Activated T-helper 1 cell treated with anti-CD3 and anti-CD28 coated beads, Interleukin-12 subunit alpha, Interleukin-12 subunit beta, Interleukin-2, Interleukin-4 antibody, amounts not matched to agents 30 ng/mL and 10 ng/mL and 1 ng/mL, durations not matched to agents 14 hours and 24 hours and 36 hours (primary cell): ENCODE data around the gene NEK7. TPM values are rescaled to one million over a fixed set of nuclear protein-coding genes. Genes with fewer than 3 reads are reported as not detected.
"Not testable (repeated sequence)": the region's sequence is repeated elsewhere in the genome, so short reads cannot be mapped to it uniquely, and the experiment has no call there.

Experiments used
- DNase-seq: peaks from one replicate; pipeline ENCODE4 v3.0.0; 2021; ENCODE audit warnings: low spot score
- H3K27ac Mint-ChIP-seq: one replicate; pipeline ENCODE4 v1.8.0; 2021; ENCODE audit warnings: mild to moderate bottlenecking, mixed read lengths
- H3K27me3 Mint-ChIP-seq: one replicate; pipeline ENCODE4 v1.8.0; 2022; ENCODE audit warnings: mild to moderate bottlenecking, moderate library complexity, mixed read lengths; ENCODE audit not compliant: insufficient read depth
- H3K36me3 Mint-ChIP-seq: one replicate; pipeline ENCODE4 v1.8.0; 2021; ENCODE audit warnings: low read depth, mixed read lengths
- H3K4me1 Mint-ChIP-seq: one replicate; pipeline ENCODE4 v1.8.0; 2021; ENCODE audit warnings: low read depth, mixed read lengths
- H3K4me3 Mint-ChIP-seq: one replicate; pipeline ENCODE4 v1.8.0; 2021; ENCODE audit warnings: mild to moderate bottlenecking, moderate library complexity, mixed read lengths
- H3K9me3 Mint-ChIP-seq: one replicate; pipeline ENCODE4 v1.8.0; 2021; ENCODE audit warnings: mixed read lengths
- intact Hi-C: fragments of 100-400 bp; cut with micrococcal nuclease; formaldehyde crosslinking; loops from one replicate; pipeline ENCODE4 v1.15.1; 2024
- total RNA-seq: library from RNA; stranded (reverse); gene quantifications from 2 replicates; pipeline ENCODE4 v1.2.3, GENCODE V29; 2022

The NEK7 gene
- total RNA-seq, 1 donor from 2014 or later: 71.8 TPM

DNA sequence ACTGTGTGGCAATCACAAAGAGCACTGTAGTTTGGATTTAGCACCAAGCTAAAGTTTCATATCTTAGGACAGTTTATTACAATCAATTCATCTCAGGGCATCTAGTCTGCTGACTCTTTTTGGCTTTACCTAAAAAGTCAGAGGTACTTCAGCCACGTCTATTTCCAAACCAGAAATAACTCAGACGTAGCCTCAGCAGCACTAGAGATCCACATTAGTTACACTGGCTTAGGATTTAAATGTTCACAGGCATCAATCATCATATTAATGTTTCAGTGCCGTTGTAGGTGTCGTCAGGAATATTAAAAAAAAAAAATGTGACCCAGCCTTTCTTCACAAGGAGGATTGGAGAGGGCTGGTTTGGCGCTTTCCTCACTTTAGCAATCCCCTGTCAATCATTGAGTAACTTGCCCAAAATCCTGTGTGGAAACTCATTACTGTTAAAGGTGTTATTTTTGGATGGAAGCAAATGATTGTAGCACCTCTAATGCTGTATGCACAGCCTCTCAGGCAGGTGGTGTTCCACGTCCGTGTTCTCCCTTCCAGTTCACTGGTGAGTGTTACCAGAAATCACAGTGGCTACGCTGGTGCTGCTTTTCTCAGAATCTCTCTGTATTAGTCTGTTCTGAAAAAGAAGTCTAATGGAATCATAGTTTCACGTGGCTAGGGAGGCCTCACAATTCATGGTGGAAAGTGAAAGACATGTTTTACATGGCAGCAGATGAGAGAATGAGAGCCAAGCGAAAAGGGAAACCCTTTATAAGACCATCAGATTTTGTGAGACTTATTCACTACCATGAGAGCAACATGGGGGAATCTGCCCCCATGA, 45.4 kb downstream of the NEK7 start:
- intact Hi-C loops: loop anchor here (1.0 to 2.0 kb wide), 5 partner anchors 14 to 165 kb away; no protein-coding TSS in a partner anchor
- H3K4me1 Mint-ChIP-seq: peaks cover 68% of the 10 kb centered on the region
- DNase-seq: no peak
- peaks cover 5% of the 10 kb centered on the region for H3K36me3 Mint-ChIP-seq
- peak overlapping the region; percentile 78 for H3K27ac Mint-ChIP-seq
- H3K27me3 Mint-ChIP-seq: no peaks in the 10 kb centered on the region
- H3K9me3 Mint-ChIP-seq: no peaks in the 10 kb centered on the region
- peak overlapping the region; percentile 76 for H3K4me3 Mint-ChIP-seq

GRCh38 chr1:198203434-198203833, 46.6 kb downstream of the NEK7 start:
- no peak for DNase-seq
- peaks cover 5% of the 10 kb centered on the region for H3K36me3 Mint-ChIP-seq
- no peaks in the 10 kb centered on the region for H3K27me3 Mint-ChIP-seq
- no peak overlapping the region for H3K27ac Mint-ChIP-seq
- H3K4me3 Mint-ChIP-seq: no peak overlapping the region
- H3K4me1 Mint-ChIP-seq: peaks cover 69% of the 10 kb centered on the region
- intact Hi-C loops: loop anchor here (2.0 kb wide), 2 partner anchors 37 to 163 kb away; no protein-coding TSS in a partner anchor
- no peaks in the 10 kb centered on the region for H3K9me3 Mint-ChIP-seq

- Mint-ChIP-seq H3K27me3 (no peaks in the 10 kb centered on the region), H3K4me3 (no peak overlapping the region), H3K36me3 (peaks cover 5% of the 10 kb centered on the region), H3K4me1 (peaks cover 53% of the 10 kb centered on the region), H3K27ac (no peak overlapping the region), H3K9me3 (no peaks in the 10 kb centered on the region)
- no peak for DNase-seq
- intact Hi-C loops: no loop called here
These were observed 48.4 kb downstream of the NEK7 start for GRCh38 chr1:198205016-198205684.

GRCh38 chr1:198206292-198206691, 49.5 kb downstream of the NEK7 start:
- Mint-ChIP-seq H3K36me3 (peaks cover 5% of the 10 kb centered on the region), H3K9me3 (no peaks in the 10 kb centered on the region), H3K4me1 (peaks cover 43% of the 10 kb centered on the region), H3K27me3 (no peaks in the 10 kb centered on the region), H3K27ac (no peak overlapping the region), H3K4me3 (no peak overlapping the region)
- intact Hi-C loops: no loop called here
- DNase-seq: no peak

DNA sequence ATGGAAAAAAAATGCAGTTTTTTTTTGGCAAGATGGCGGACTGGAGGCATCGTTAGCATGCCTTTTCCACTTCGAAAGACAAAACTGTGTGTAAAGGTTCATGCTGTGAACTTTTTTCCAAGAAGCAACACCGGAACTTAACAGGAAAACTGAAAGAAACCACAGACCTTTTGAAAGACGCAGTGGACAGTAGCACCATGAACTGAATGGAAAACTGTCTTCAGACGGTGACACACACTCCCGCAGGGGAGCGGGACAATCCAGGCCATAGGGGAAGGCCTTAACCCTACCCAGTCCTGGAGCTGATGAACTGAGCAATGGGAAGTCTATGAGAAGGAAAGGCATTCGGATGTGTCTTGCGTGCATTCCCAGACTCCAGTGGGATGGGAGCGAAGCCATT, 54.9 kb downstream of the NEK7 start:
- Mint-ChIP-seq H3K4me1 (peaks cover 21% of the 10 kb centered on the region), H3K9me3 (peaks cover 32% of the 10 kb centered on the region), H3K36me3 (peaks cover 27% of the 10 kb centered on the region), H3K27ac (no peak overlapping the region), H3K27me3 (no peaks in the 10 kb centered on the region), H3K4me3 (no peak overlapping the region)
- intact Hi-C loops: no loop called here
- no peak for DNase-seq

GRCh38 chr1:198212126-198212525, 55.3 kb downstream of the NEK7 start:
- no peak overlapping the region for H3K4me3 Mint-ChIP-seq
- H3K4me1 Mint-ChIP-seq: peaks cover 22% of the 10 kb centered on the region
- H3K9me3 Mint-ChIP-seq: peaks cover 34% of the 10 kb centered on the region
- intact Hi-C loops: no loop called here
- no peak overlapping the region for H3K27ac Mint-ChIP-seq
- H3K27me3 Mint-ChIP-seq: no peaks in the 10 kb centered on the region
- no peak for DNase-seq
- H3K36me3 Mint-ChIP-seq: peaks cover 28% of the 10 kb centered on the region

DNA sequence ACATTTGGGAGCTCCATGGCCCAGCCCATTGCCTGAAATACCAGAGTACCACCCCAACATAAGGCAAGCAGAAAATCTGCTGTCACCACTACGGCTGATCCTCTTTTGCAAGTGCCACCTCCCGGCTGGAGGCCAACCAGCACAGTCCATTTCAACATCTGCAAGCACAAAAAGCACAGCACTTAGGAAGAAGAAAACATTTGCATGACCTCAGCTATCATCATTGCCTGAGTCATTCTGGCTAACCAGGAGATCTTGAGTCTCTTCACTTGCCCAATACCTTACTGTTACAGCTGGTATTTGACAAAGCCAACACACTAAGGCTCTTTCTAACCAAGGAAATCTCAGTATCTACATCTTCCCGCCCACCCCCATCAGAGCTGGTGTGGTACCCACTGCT, 55.9 kb downstream of the NEK7 start:
- peaks cover 18% of the 10 kb centered on the region for H3K4me1 Mint-ChIP-seq
- DNase-seq: no peak
- intact Hi-C loops: no loop called here
- H3K4me3 Mint-ChIP-seq: no peak overlapping the region
- no peaks in the 10 kb centered on the region for H3K27me3 Mint-ChIP-seq
- peaks cover 39% of the 10 kb centered on the region for H3K9me3 Mint-ChIP-seq
- H3K36me3 Mint-ChIP-seq: peaks cover 28% of the 10 kb centered on the region
- no peak overlapping the region for H3K27ac Mint-ChIP-seq

DNA sequence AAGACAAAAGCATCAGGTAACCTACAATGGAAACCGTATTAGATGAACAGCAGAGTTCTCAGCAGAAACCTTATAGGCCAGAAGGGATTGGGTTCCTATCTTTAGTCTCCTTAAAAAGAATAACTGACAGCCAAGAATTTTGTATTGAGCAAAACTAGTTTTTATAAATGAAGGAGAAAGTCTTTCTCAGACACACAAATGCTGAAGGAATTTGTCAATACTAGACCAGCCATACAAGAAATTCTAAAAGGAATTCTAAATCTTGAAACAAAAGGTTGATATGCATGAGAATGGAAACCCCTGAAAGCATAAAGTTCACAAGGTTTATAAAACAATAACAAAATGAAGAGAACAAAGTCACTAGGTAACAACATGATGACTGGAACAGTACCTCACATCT, 58.1 kb downstream of the NEK7 start:
- no peak overlapping the region for H3K27ac Mint-ChIP-seq
- peaks cover 28% of the 10 kb centered on the region for H3K36me3 Mint-ChIP-seq
- peaks cover 13% of the 10 kb centered on the region for H3K4me1 Mint-ChIP-seq
- H3K4me3 Mint-ChIP-seq: no peak overlapping the region
- peaks cover 45% of the 10 kb centered on the region for H3K9me3 Mint-ChIP-seq
- intact Hi-C loops: no loop called here
- no peaks in the 10 kb centered on the region for H3K27me3 Mint-ChIP-seq
- no peak for DNase-seq

- no peaks in the 10 kb centered on the region for H3K27me3 Mint-ChIP-seq
- peaks cover 15% of the 10 kb centered on the region for H3K4me1 Mint-ChIP-seq
- no peak for DNase-seq
- intact Hi-C loops: no loop called here
- H3K36me3 Mint-ChIP-seq: peaks cover 18% of the 10 kb centered on the region
- H3K9me3 Mint-ChIP-seq: peaks cover 32% of the 10 kb centered on the region
- H3K27ac Mint-ChIP-seq: no peak overlapping the region
- H3K4me3 Mint-ChIP-seq: no peak overlapping the region
These were observed 63.6 kb downstream of the NEK7 start for GRCh38 chr1:198220428-198220827.

DNA sequence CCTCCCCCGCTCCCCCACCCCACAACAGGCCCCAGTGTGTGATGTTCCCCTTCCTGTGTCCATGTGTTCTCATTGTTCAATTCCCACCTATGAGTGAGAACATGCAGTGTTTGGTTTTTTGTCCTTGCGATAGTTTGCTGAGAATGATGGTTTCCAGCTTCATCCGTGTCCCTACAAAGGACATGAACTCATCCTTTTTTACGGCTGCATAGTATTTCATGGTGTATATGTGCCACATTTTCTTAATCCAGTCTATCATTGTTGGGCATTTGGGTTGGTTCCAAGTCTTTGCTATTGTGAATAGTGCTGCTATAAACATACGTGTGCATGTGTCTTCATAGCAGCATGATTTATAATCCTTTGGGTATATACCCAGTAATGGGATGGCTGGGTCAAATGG, 70.2 kb downstream of the NEK7 start:
- Mint-ChIP-seq H3K9me3 (peaks cover 13% of the 10 kb centered on the region), H3K36me3 (peaks cover 25% of the 10 kb centered on the region), H3K4me1 (peaks cover 14% of the 10 kb centered on the region)
- H3K27me3 Mint-ChIP-seq, H3K27ac Mint-ChIP-seq, H3K4me3 Mint-ChIP-seq, intact Hi-C loops, DNase-seq: not testable (repeated sequence)

DNA sequence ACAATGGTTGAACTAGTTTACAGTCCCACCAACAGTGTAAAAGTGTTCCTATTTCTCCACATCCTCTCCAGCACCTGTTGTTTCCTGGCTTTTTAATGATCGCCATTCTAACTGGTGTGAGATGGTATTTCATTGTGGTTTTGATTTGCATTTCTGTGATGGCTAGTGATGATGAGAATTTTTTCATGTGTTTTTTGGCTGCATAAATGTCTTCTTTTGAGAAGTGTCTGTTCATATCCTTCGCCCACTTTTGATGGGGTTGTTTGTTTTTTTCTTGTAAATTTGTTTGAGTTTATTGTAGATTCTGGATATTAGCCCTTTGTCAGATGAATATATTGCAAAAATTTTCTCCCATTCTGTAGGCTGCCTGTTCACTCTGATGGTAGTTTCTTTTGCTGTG, 70.7 kb downstream of the NEK7 start:
- DNase-seq, intact Hi-C loops, H3K4me3 Mint-ChIP-seq, H3K27ac Mint-ChIP-seq, H3K27me3 Mint-ChIP-seq: not testable (repeated sequence)
- Mint-ChIP-seq H3K9me3 (peaks cover 13% of the 10 kb centered on the region), H3K4me1 (peaks cover 19% of the 10 kb centered on the region), H3K36me3 (peaks cover 23% of the 10 kb centered on the region)

- Mint-ChIP-seq H3K27ac (no peak overlapping the region), H3K9me3 (peaks cover 7% of the 10 kb centered on the region), H3K4me1 (peaks cover 18% of the 10 kb centered on the region), H3K27me3 (no peaks in the 10 kb centered on the region), H3K36me3 (peaks cover 17% of the 10 kb centered on the region), H3K4me3 (no peak overlapping the region)
- DNase-seq: no peak
- intact Hi-C loops: no loop called here
These were observed 72.1 kb downstream of the NEK7 start for GRCh38 chr1:198228925-198229324.

GRCh38 chr1:198231779-198232178, 75.0 kb downstream of the NEK7 start:
- no peaks in the 10 kb centered on the region for H3K27me3 Mint-ChIP-seq
- peaks cover 26% of the 10 kb centered on the region for H3K4me1 Mint-ChIP-seq
- H3K36me3 Mint-ChIP-seq: peaks cover 11% of the 10 kb centered on the region
- H3K4me3 Mint-ChIP-seq: no peak overlapping the region
- DNase-seq: no peak
- intact Hi-C loops: no loop called here
- H3K9me3 Mint-ChIP-seq: peaks cover 3% of the 10 kb centered on the region
- no peak overlapping the region for H3K27ac Mint-ChIP-seq
